NCI-H2171 treated with DMSO at 0.1 percent for 48 hours (cell line): ENCODE measurements around the gene RALGPS1.

ENCODE experiments used
- DNase-seq: peaks from one replicate; lab custom pipeline; 2025; lab: John Stamatoyannopoulos, UW

Gene RALGPS1

DNA sequence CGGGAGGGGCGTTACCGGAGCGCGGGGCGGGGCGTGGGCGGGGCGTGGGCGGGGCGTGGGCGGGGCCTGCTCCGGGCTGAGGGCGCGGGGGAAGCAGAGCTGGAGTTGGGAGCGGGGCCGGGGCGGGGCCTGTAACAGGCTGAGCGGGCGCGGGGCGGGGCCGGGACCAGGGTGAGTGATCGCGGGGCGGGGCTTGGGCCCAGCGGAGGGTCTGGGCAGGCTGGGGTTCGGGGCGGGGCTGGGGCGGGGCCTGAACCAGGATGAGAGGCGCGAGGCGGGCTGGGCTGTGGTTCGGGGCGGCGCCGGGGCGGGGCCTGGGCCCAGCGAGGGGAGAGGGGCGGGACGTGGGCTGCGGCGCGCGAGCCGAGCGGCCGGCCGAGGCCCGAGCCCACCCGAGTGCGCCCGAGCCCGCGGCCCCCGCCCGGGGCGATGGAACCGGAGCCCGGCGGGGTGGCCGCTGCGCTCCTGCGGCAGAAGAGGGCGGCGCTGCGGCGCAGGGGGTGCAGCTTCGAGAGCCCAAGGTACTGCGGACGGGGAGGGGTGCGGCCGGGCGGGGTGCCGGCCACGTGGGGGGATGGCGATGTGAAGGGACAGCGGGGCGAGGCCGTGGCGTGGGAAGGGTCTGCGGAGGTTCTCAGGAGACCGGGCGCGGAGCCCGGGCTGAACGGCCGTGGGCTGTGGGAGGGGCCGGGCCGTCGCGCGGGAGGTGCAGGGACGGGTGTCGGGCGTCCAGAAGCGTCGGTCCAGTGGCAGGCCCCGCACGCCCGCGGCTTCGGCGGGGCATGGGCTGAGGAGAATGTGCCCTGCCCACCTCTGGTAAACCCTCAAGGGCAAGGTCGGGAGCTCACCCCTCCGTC, 310.5 kb downstream of the RALGPS1 start:
- DNase-seq: peak; percentile 96

DNA sequence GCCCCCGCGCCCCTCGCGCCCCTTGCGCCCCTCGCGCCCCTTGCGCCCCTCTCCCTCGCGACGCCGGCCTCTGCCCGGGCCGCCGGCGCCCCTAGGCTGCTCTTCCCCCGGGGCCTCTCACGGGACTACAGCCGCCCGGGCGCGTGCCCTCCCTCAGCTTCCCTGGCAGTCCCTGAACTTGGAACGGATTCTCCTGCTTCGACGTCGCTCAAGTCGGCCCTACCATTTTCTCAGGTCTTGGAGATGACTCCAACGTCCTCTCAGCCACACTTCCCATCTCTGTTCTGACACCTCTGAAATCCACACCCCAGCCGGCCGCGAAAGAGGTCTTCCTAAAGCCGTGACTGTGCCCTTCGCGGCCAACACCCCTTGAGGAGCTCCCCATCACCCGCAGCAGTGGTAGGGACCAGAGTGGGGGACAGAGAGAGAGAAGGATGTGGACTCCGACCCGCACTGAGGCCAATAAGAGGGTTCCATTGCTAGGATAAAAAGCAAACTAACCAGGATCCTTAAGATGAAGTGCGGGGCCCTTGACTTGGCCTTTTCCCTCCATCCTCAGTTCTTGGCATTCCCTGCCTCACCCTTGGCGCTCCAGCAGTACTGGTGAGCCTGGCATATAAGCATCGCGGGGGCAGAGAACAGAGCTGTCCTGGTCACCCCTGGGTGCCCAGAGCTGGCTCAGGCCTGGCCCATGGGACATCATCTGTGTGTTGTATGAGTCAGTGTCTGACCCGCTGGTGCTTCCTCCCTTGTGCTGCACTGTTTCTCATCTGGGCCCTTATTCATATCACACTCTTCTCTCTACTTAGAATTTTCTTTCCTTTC, 311.4 kb downstream of the RALGPS1 start:
- DNase-seq: peak; percentile 54

- no peak for DNase-seq
Measured at GRCh38 chr9:127229691-127230417, 315.3 kb downstream of the RALGPS1 start.

DNA sequence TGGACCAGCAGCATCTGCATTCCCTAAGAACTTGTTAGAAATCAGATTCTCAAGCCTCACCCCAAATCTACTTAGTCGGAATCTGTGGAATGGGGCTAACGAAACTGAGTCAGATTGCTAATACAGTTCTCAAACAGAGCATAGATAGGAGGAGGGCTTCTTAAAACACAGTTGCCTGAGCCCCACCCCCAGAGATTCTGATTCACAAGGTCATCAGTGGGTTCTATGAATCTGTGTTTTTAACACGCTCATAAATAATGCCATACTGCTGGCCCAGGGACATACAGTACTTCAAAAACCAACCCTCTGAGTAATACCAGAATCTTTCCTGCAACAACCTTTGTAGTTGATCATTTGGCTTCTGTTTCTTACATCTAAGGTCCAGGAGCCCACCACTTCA, 317.1 kb downstream of the RALGPS1 start:
- no peak for DNase-seq

DNA sequence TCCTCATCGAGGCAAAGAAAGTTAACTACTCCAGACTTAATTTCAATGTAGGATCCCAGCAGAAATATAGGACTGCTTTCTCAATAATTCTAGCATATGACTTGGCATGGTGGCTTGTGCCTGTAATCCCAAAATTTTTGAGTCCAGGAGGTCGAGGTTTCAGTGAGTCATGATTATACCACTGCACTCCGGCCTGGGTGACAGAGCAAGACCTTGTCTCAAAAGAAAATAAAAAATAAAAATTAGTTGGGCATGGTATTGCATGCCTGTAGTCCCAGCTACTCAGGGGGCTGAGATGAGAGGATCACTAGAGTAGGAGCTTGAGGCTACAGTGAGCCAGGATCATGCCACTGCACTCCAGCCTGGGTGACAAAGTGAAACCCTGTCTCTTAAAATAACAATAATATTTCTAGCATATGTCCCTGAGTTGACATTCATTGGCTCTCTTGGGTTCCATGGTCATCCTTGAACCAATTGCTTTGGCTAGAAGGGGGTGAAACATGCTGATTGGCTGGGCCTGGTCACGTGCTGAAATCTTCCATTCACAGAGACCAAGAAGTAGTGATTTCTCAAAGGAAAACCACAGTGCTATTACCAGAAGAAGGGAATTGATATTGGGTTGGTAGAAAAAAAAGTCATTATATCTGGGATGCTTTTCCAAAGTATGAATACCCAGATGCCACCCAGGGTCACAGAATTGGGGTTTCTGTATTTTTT, 318.4 kb downstream of the RALGPS1 start:
- no peak for DNase-seq

DNA sequence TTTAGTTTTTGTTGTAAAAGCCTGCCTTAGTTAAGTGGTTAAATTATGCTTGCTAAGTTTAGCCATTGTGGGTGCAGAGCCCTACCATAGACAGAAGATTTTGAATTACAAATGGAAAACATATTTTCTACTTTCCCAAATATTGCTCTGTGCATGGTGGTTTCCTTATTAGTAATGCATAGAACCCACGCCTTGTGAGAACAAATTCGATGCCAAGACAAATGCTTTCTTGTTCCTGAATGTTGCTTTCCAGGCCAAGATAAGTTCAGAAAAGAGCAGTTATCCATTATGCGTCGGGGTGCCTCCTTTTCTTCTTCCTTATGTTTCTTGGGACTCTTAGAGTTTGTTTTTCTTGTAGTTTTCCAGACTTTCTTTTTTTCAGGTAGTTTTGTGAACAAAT, 319.0 kb downstream of the RALGPS1 start:
- no peak for DNase-seq

DNA sequence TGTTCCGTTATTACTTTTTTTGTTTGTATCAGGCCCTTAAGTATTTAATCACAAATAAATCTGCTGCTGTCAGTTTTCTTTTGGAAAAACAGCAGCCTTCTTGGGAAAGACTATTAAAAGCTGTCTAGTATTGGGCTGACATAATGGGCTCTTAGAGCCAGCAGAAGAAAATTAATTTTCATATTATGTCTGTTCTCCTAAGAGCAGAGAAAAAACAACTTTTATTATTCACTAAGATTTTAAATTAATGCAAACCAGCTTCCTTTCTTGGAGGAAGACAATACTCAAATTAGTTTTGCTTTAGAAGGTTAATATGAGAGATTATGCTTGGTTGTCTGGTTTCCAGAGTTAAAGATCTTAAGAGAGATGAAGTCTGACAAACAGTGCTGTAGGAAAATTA, 319.4 kb downstream of the RALGPS1 start:
- DNase-seq: no peak

DNA sequence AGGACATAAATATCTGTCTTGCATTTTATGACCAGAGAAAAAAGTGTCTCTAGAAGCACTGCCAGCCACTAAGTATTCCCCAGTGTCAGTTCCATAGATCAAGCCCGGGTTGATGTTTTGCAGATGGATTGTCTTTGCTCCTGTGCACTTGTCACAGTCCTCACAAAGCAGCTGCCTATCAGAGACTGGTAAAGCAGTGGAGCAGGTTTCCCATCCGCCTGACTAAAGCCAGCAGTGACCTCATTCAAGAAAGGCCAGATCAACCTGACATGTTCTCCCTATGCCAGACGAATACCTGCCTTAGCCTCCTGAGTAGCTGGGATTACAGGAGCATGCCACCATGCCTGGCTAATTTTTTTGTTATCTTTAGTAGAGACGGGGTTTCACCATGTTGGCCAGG, 323.2 kb downstream of the RALGPS1 start:
- DNase-seq: no peak

- no peak for DNase-seq
Measured at GRCh38 chr9:127241354-127241753, 326.8 kb downstream of the RALGPS1 start.

DNA sequence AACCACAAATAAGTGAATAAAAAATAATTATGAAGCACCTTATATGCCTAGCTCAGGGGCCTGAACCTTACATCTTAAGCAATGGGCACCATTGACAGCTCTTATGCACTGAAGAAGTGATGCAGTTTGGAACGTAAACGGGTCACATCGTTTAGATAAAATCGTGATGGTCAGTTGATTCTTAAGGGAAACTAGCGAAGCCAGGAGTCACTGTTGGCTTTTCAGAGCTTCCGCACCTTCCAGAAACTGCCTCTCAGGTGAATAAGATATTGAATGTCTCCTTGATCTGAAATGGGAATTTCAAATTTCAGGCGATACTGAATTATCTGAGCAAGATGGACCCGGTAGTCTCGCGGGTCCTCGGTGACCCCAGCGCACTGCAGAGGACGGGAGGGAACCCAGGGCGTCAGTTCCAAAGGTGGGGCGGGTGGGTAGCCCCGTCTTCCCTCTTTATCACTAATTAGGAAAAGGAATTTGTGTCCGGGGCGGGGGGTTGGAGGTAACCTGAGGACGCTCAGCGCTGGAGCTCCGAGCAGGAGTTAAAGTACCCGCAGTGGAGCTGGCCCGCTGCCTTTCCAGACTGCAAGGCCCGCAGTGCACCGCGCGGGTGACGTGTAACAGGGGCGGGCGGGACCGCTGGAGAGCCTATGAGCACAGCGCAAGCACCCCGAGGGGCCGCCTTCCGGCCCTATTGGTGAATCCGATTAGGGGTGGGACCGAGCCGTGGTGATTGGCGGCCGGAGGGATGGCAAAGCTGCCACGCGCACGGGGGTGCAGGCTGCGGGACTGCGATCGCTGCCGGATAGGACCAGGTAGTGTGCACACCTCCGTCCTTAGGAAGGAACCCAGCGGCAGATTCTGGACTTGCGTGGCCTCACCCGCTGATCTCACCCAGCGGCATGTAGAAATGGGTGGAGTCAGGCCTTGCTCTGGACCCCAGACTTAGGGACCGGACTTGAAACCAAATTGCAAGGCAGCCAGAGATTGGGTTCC, 330.3 kb downstream of the RALGPS1 start:
- peak; percentile 98 for DNase-seq

- no peak for DNase-seq
Measured at GRCh38 chr9:127245637-127246164, 331.1 kb downstream of the RALGPS1 start.

DNA sequence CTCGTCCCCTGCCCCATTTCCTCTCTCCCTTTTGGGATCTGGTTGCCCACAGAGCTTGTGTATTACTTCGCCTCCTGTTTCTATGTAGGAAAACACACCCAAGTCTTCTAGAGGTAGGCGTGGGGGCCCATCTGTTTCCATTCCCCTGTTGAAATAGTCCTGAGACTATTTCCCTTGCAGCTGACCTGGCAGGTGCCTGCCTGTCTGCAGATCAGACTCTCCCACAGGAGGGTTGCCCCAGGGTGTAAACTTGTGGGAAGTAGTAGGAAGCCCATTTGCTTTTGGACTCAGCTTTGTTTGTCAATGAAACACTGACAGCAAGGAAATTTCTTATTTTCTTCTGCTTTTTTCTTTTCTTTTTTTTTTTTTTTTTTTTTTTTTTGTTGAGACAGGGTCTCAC, 333.7 kb downstream of the RALGPS1 start:
- peak; percentile 59 for DNase-seq

DNA sequence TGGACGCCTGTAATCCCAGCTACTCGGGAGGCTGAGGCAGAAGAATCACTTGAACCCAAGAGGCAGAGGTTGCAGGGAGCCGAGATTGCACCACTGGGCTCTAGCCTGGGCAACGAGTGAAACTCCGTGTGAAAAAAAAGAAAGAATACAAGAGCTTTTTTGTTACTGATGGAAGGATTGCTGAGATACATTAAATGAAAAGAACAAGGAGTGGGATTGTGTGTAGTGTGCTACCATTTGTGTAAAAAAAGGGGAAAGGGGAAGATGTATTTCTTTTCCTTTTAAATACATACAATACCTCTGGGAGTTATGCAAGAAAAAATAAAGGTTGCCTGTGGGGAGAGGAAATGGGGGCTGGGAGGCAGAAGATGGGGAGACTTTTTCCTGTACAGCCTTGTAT, 335.3 kb downstream of the RALGPS1 start:
- no peak for DNase-seq

GRCh38 chr9:127250896-127251391, 336.4 kb downstream of the RALGPS1 start:
- DNase-seq: no peak

DNA sequence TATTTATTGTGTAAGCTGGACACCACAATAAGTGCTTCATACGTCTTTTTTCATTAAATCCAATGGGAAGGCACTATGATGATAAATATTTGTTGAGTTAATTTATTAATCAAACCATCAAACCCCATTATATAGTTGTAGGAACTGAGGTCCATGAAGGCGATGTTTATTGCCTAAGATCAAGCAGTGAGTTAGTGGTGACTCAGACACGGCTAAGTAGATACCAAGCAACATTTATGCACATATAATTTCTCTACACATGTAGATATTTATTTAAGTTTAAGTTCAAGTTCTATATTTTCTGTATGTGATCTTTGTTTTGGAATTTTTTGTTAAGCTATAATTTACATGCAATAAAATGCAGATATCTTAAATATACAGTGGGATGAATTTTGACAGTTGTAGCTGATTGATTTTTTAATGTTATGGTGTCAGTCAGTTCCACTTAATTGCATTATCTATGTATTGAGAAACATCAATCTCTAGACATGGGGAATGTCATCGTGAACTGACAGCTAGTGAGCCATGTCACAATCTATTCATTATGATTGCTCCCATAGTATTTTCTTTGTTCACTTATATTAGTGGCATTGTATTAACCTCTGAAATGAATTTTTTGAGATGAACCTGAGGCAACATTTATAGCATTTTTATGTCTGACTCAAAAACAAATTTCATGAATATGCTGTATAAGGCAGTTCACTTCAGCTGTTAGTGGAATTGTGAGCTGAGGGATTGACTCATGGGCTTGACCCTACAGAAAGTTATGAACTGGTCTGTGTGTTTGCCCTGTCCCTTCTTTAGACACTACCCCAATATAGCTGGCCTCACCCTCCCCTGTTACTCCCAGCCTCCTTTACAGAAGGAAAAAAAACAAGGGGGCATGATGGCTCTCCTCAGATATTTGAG, 338.1 kb downstream of the RALGPS1 start:
- DNase-seq: no peak

- DNase-seq: no peak
Measured at GRCh38 chr9:127253446-127253845, 338.9 kb downstream of the RALGPS1 start.

DNA sequence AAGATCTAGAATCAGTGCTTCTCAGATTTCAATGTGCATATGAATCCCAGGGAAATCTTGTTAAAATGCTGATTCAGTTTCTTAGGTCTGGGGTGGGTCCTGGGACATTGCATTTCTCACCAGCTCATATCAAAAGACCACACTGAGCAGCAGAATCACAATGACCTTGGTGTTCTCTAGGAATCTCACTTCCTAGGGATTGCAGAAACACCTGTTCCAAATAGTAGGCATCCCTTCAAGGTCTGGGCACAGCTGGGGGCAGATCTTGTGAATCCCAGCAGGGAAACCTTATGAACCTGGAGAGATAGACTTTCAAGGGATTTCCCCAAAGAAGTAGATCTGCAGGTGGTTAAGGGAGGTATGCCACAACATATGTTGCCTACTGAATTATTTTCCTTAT, 341.1 kb downstream of the RALGPS1 start:
- DNase-seq: peak; percentile 68

GRCh38 chr9:127256324-127256723, 341.7 kb downstream of the RALGPS1 start:
- DNase-seq: no peak
